ENCODE data around the gene RBM33. TPM values are rescaled to one million over a fixed set of nuclear protein-coding genes. Genes with fewer than 3 reads are reported as not detected.

The RBM33 gene
- total and polyA plus RNA-seq, 9 of the 15 experiments (the other 6 are each of a cell fraction or from before 2014, with no cell fraction given): 4.4 to 80.7 (median 27.3) TPM

DNA sequence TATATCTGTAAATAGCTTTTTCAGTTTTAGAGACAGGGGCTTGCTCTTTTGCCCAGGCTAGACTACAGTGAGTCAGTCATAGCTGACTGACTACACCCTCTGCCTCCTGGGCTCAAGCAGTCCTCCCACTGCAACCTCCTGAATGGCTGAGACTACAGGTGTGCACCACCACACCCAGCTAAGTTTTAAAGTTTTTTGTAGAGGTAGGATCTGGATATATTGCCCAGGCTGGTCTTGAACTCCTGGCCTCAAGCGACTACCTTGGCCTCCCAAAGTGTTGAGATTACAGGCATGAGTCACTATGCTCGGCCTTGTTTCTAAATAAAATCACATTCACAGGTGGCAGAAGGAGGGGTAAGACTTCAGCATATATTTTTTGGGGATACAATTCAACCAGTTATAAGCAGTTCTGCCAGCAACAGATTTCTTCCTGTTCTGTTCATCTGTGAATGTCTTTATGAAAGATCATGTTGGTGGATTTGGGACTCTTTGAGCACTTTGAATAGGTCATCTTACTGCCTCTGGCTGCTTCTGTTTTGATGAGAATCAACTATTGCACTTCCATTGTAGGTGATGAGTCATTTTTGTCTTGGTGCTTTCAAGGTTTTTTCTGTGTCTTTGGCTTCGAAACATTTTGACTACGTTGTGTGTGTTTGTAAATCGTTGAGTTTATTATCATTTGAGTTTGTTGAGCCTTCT, 15.7 kb downstream of the RBM33 start:
- intact Hi-C loops (cut with micrococcal nuclease): no loop called here
- H3K4me3 ChIP-seq: no peak overlapping the region
- ATAC-seq (peak; percentile 69), DNase-seq (ENCODE audit: extremely low read depth in 1 of 4, low spot score in 3 of 4) (peak in 3 of 4 experiments; percentile 40 to 60 (median 54)), FAIRE-seq (peak; percentile 74)
- H3K9me1 ChIP-seq (ENCODE audit: control insufficient read depth, insufficient read depth, low read length): peaks cover 2% of the 10 kb centered on the region
- ChIA-PET CTCF (ENCODE audit: low intra/inter-chr PET ratio) (no interaction called here), POLR2A (interaction anchor here (0.6 to 1.7 kb wide), 7 partner anchors 10 to 433 kb away, joined by 3 to 5 read pairs (median 4); partner anchors contain the start of gene RBM33)
- H3K4me1 ChIP-seq (replicated peaks in 1 of 2; ENCODE audit: control insufficient read depth in 2 of 2, insufficient read depth in 2 of 2, low read length in 2 of 2): peaks cover 7 to 17% of the 10 kb centered on the region in 2 experiments; a peak in 4 of 5 replicates
- peak overlapping the region; percentile 53; the same call in 2 of the 3 replicates for H3K27ac ChIP-seq (ENCODE audit: extremely low read depth, low read depth, low read length)
- in situ Hi-C loops (cut with MboI): no loop called here
- no peak overlapping the region for H2AFZ ChIP-seq (ENCODE audit: low read depth, low read length)
- peaks cover 34% of the 10 kb centered on the region for H4K20me1 ChIP-seq (replicated peaks; ENCODE audit: control insufficient read depth, insufficient read depth, low read length)
- H3K79me2 ChIP-seq (ENCODE audit: control insufficient read depth, insufficient read depth, low read length): peaks cover 100% of the 10 kb centered on the region
- H3K9me3 ChIP-seq (replicated peaks; ENCODE audit: control insufficient read depth, insufficient read depth, low read depth, low read length): no peaks in the 10 kb centered on the region
- 0 out of 4 replicates have a peak overlapping the region, but pooled peaks of 1 of the 2 experiments have one; percentile 20 for H3K9ac ChIP-seq (ENCODE audit: insufficient read depth in 1 of 2, low read depth in 2 of 2, low read length in 2 of 2)
- H3K36me3 ChIP-seq (ENCODE audit: control insufficient read depth, insufficient read depth, low read length): peaks cover 8% of the 10 kb centered on the region
- H3K4me2 ChIP-seq (ENCODE audit: insufficient read depth, low read length): peak overlapping the region; percentile 15
- no TSS peak for BruUV-seq (replicated peaks)
- H3K27me3 ChIP-seq (ENCODE audit: control insufficient read depth in 2 of 2, insufficient read depth in 2 of 2, low read length in 2 of 2): no peaks in the 10 kb centered on the region
- 7% methylated on average over 5 of the region's 5 CpGs for WGBS (ENCODE audit: insufficient coverage, low coverage, missing lambda C conversion rate)
- TF ChIP-seq TARDBP (IDR thresholded peaks at IDR 0.05): no peak
- TF ChIP-seq, protein P1, sequence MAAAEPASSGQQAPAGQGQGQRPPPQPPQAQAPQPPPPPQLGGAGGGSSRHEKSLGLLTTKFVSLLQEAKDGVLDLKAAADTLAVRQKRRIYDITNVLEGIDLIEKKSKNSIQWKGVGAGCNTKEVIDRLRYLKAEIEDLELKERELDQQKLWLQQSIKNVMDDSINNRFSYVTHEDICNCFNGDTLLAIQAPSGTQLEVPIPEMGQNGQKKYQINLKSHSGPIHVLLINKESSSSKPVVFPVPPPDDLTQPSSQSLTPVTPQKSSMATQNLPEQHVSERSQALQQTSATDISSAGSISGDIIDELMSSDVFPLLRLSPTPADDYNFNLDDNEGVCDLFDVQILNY (CRISPR knock-in tag; IDR thresholded peaks at IDR 0.05): no peak
- TF ChIP-seq ZNF707 (CRISPR knock-in tag; conservative IDR thresholded peaks at IDR 0.05): no peak
- TF ChIP-seq MCM5 (IDR thresholded peaks at IDR 0.05; ENCODE audit: low read depth): no peak
- TF ChIP-seq PHTF2 (CRISPR knock-in tag; IDR thresholded peaks at IDR 0.05): no peak
- TF ChIP-seq, protein P2, sequence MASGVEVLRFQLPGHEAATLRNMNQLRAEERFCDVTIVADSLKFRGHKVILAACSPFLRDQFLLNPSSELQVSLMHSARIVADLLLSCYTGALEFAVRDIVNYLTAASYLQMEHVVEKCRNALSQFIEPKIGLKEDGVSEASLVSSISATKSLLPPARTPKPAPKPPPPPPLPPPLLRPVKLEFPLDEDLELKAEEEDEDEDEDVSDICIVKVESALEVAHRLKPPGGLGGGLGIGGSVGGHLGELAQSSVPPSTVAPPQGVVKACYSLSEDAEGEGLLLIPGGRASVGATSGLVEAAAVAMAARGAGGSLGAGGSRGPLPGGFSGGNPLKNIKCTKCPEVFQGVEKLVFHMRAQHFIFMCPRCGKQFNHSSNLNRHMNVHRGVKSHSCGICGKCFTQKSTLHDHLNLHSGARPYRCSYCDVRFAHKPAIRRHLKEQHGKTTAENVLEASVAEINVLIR (CRISPR knock-in tag; IDR thresholded peaks at IDR 0.05): no peak
- TF ChIP-seq RFX1 (IDR thresholded peaks at IDR 0.05): no peak
- peak; percentile 30; the same call in 1 of the 2 replicates for TF ChIP-seq EP400 (IDR thresholded peaks at IDR 0.05)
- TF ChIP-seq, protein P3, sequence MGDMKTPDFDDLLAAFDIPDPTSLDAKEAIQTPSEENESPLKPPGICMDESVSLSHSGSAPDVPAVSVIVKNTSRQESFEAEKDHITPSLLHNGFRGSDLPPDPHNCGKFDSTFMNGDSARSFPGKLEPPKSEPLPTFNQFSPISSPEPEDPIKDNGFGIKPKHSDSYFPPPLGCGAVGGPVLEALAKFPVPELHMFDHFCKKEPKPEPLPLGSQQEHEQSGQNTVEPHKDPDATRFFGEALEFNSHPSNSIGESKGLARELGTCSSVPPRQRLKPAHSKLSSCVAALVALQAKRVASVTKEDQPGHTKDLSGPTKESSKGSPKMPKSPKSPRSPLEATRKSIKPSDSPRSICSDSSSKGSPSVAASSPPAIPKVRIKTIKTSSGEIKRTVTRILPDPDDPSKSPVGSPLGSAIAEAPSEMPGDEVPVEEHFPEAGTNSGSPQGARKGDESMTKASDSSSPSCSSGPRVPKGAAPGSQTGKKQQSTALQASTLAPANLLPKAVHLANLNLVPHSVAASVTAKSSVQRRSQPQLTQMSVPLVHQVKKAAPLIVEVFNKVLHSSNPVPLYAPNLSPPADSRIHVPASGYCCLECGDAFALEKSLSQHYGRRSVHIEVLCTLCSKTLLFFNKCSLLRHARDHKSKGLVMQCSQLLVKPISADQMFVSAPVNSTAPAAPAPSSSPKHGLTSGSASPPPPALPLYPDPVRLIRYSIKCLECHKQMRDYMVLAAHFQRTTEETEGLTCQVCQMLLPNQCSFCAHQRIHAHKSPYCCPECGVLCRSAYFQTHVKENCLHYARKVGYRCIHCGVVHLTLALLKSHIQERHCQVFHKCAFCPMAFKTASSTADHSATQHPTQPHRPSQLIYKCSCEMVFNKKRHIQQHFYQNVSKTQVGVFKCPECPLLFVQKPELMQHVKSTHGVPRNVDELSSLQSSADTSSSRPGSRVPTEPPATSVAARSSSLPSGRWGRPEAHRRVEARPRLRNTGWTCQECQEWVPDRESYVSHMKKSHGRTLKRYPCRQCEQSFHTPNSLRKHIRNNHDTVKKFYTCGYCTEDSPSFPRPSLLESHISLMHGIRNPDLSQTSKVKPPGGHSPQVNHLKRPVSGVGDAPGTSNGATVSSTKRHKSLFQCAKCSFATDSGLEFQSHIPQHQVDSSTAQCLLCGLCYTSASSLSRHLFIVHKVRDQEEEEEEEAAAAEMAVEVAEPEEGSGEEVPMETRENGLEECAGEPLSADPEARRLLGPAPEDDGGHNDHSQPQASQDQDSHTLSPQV (IDR thresholded peaks at IDR 0.05): no peak
- no peak for TF ChIP-seq NCOA1 (IDR thresholded peaks at IDR 0.05; ENCODE audit: low read depth)
- TF ChIP-seq, protein P4, sequence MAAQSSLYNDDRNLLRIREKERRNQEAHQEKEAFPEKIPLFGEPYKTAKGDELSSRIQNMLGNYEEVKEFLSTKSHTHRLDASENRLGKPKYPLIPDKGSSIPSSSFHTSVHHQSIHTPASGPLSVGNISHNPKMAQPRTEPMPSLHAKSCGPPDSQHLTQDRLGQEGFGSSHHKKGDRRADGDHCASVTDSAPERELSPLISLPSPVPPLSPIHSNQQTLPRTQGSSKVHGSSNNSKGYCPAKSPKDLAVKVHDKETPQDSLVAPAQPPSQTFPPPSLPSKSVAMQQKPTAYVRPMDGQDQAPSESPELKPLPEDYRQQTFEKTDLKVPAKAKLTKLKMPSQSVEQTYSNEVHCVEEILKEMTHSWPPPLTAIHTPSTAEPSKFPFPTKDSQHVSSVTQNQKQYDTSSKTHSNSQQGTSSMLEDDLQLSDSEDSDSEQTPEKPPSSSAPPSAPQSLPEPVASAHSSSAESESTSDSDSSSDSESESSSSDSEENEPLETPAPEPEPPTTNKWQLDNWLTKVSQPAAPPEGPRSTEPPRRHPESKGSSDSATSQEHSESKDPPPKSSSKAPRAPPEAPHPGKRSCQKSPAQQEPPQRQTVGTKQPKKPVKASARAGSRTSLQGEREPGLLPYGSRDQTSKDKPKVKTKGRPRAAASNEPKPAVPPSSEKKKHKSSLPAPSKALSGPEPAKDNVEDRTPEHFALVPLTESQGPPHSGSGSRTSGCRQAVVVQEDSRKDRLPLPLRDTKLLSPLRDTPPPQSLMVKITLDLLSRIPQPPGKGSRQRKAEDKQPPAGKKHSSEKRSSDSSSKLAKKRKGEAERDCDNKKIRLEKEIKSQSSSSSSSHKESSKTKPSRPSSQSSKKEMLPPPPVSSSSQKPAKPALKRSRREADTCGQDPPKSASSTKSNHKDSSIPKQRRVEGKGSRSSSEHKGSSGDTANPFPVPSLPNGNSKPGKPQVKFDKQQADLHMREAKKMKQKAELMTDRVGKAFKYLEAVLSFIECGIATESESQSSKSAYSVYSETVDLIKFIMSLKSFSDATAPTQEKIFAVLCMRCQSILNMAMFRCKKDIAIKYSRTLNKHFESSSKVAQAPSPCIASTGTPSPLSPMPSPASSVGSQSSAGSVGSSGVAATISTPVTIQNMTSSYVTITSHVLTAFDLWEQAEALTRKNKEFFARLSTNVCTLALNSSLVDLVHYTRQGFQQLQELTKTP (IDR thresholded peaks at IDR 0.05; ENCODE audit: low read depth in 1 of 2, partially characterized antibody in 2 of 2): no peak
- no peak for TF ChIP-seq STAT5A (IDR thresholded peaks at IDR 0.05; ENCODE audit: borderline replicate concordance, low read length)

All from K562 (cell line).